BLaER1 (cell line): ENCODE data around the gene RAB11A.

Experiments used
- H3K27ac ChIP-seq: shearing (Covaris generic); formaldehyde crosslinking; 2 replicates; pipeline ENCODE4 v1.8.1; 2022
- H3K27me3 ChIP-seq: shearing (Covaris generic); formaldehyde crosslinking; 2 replicates; pipeline ENCODE4 v1.8.1; 2022
- H3K36me3 ChIP-seq: shearing (Covaris generic); formaldehyde crosslinking; 2 replicates; pipeline ENCODE4 v1.8.1; 2022
- H3K4me1 ChIP-seq: shearing (Covaris generic); formaldehyde crosslinking; 2 replicates; pipeline ENCODE4 v1.8.1; 2022
- H3K4me2 ChIP-seq: shearing (Covaris generic); formaldehyde crosslinking; 2 replicates; pipeline ENCODE4 v1.8.1; 2022
- H3K4me3 ChIP-seq: shearing (Covaris generic); formaldehyde crosslinking; 2 replicates; pipeline ENCODE4 v1.8.1; 2022
- H3K9ac ChIP-seq: shearing (Covaris generic); formaldehyde crosslinking; 2 replicates; pipeline ENCODE4 v1.8.1; 2022
- H3K9me3 ChIP-seq: shearing (Covaris generic); formaldehyde crosslinking; 2 replicates; pipeline ENCODE4 v1.8.1; 2022
- H4K20me1 ChIP-seq: shearing (Covaris generic); formaldehyde crosslinking; 2 replicates; pipeline ENCODE4 v1.8.1; 2022
- Cebpa-rat ChIP-seq: shearing (Covaris generic); IDR thresholded peaks from 2 replicates; pipeline ENCODE4 v1.8.1; 2022

RAB11A gene

DNA sequence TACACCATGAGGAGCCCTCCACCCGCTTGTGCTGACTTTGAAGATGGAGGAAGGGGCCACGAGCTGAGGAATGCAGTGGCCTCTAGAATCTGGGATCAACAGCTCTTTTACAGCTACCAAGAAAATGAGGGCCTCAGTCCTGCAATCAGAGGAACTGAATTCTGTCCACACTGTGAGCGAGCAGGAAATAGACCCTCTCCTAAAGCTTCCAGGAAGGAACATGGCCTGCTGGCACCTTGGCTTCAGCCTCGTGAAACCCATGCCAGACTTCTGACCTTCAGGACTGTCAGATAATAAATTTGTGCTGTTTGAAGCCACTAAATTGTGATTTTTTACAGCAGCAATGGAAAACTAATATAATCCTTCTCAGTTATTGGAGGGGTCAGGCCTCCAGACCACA is 61.9 kb downstream of the RAB11A start:
- H3K9me3 ChIP-seq: no peaks in the 10 kb centered on the region
- H3K4me2 ChIP-seq: no peak overlapping the region
- no peak for TF ChIP-seq Cebpa-rat

GRCh38 chr15:65935391-65935790 is 66.1 kb downstream of the RAB11A start:
- no peaks in the 10 kb centered on the region for H3K9me3 ChIP-seq
- no peaks in the 10 kb centered on the region for H3K4me1 ChIP-seq
- no peak overlapping the region for H3K27ac ChIP-seq
- no peaks in the 10 kb centered on the region for H3K36me3 ChIP-seq
- H3K4me2 ChIP-seq: no peak overlapping the region
- no peak overlapping the region for H3K9ac ChIP-seq
- H3K27me3 ChIP-seq: no peaks in the 10 kb centered on the region
- no peaks in the 10 kb centered on the region for H4K20me1 ChIP-seq
- H3K4me3 ChIP-seq: no peak overlapping the region
- TF ChIP-seq Cebpa-rat: no peak

More for the DNA sequence above, 61.9 kb downstream of the RAB11A start:
- Histone ChIP-seq H3K9ac (no peak overlapping the region), H3K36me3 (no peaks in the 10 kb centered on the region), H3K4me1 (no peaks in the 10 kb centered on the region), H3K4me3 (no peak overlapping the region), H4K20me1 (no peaks in the 10 kb centered on the region), H3K27ac (no peak overlapping the region), H3K27me3 (no peaks in the 10 kb centered on the region)

DNA sequence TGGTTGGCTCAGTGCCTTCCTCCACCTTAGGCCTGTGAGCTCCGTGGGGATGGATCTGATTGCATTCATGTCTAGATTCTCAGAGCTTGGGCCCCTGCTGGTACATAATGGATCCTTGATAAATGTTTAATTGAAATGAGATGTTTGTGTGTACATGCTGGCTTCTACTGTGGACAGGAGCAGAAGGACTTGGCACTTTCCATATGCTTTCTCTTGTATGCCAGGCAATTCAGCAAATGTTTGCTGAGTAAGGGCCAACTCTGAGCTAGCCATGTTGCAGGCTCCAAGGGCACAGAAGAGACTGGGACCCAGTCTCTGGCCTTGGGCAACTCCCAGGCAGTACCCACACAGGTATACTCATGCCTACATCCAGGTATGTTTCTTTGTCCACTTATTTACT is 67.0 kb downstream of the RAB11A start:
- no peaks in the 10 kb centered on the region for H3K27me3 ChIP-seq
- H3K9me3 ChIP-seq: no peaks in the 10 kb centered on the region
- H3K4me2 ChIP-seq: no peak overlapping the region
- H3K4me1 ChIP-seq: no peaks in the 10 kb centered on the region
- TF ChIP-seq Cebpa-rat: no peak
- no peaks in the 10 kb centered on the region for H3K36me3 ChIP-seq
- no peak overlapping the region for H3K27ac ChIP-seq
- no peak overlapping the region for H3K4me3 ChIP-seq
- no peak overlapping the region for H3K9ac ChIP-seq
- no peaks in the 10 kb centered on the region for H4K20me1 ChIP-seq

GRCh38 chr15:65937054-65937453 is 67.8 kb downstream of the RAB11A start:
- no peaks in the 10 kb centered on the region for H3K27me3 ChIP-seq
- H4K20me1 ChIP-seq: no peaks in the 10 kb centered on the region
- no peaks in the 10 kb centered on the region for H3K9me3 ChIP-seq
- no peak overlapping the region for H3K4me2 ChIP-seq
- no peak for TF ChIP-seq Cebpa-rat
- no peaks in the 10 kb centered on the region for H3K4me1 ChIP-seq
- H3K36me3 ChIP-seq: no peaks in the 10 kb centered on the region
- H3K9ac ChIP-seq: no peak overlapping the region
- H3K27ac ChIP-seq: no peak overlapping the region
- no peak overlapping the region for H3K4me3 ChIP-seq

DNA sequence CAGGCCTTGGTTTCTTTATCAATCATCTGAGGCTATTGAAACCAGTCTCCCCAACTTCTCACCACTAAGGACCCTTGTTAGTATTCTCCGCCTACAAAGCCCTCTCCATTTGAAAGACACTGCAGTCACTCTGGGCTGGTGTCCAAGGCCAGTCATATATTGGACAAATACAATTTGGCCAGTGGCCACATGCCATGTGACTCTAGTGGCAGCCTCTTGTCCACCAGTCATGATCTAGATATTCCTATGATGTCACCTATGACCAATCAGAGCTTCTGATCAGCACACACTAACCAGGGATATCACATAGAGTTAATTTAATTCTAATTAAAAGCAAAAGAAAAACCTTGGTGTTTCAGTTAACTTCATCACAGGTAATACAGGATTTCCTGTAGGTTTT is 68.2 kb downstream of the RAB11A start:
- H3K36me3 ChIP-seq: no peaks in the 10 kb centered on the region
- H3K9me3 ChIP-seq: no peaks in the 10 kb centered on the region
- H4K20me1 ChIP-seq: no peaks in the 10 kb centered on the region
- no peaks in the 10 kb centered on the region for H3K4me1 ChIP-seq
- no peak for TF ChIP-seq Cebpa-rat
- H3K4me2 ChIP-seq: no peak overlapping the region
- no peaks in the 10 kb centered on the region for H3K27me3 ChIP-seq
- H3K27ac ChIP-seq: no peak overlapping the region
- H3K4me3 ChIP-seq: no peak overlapping the region
- no peak overlapping the region for H3K9ac ChIP-seq

DNA sequence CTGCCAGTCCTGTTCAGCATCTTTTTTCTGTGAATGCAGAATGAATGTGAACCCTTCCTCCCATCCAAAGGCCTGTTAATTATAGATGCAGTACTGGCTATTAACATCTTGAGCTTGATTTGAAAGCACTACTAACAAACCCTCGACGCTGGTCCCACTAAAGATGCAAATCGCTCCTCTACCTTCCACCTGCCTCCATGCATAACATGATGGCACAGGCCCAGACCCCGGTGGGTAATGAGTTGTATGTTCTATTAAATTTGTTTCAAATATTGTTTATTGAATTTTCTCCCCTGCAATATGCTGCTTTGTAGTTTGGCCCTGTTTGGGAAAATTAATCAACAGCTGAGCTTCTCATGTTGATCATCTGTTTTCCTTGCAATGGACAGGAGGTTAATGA is 69.3 kb downstream of the RAB11A start:
- H3K4me1 ChIP-seq: no peaks in the 10 kb centered on the region
- no peak overlapping the region for H3K27ac ChIP-seq
- H3K36me3 ChIP-seq: no peaks in the 10 kb centered on the region
- no peak overlapping the region for H3K4me2 ChIP-seq
- no peak overlapping the region for H3K9ac ChIP-seq
- no peak for TF ChIP-seq Cebpa-rat
- no peaks in the 10 kb centered on the region for H4K20me1 ChIP-seq
- H3K27me3 ChIP-seq: no peaks in the 10 kb centered on the region
- no peak overlapping the region for H3K4me3 ChIP-seq
- H3K9me3 ChIP-seq: no peaks in the 10 kb centered on the region

DNA sequence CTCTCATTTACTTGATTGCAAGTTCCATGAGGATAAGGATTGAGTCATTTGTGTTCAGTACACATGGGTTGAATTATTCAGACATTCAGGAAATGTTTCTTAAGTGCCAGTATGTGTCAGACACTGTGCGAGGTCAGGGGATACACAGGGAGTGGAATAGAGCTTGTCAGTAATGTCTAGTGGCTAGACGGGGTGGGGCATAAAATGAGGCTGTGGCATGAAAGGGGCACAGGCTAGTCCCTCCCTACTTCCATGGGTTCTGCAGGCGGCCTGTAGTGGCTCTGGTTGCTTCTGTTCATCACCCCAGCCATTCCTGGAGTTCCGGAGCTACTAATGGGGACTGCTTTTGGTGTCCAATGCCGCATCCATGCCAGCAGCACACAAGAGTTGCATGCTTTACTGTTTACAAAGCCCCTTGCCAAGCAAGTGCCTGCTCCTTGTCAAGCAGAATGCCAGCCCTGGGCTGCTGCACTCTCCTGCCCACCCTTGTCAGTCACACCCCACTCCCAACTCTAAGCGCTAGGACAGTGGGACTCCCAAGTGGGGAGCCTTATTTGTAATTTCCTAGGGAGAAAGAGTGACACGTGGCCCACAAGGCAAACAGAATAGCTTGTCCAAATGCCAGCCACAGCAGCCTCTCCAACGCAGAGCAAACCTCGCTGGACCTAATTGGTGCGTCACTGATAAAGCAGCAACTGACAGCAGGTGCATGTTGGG is 70.8 kb downstream of the RAB11A start:
- Histone ChIP-seq H4K20me1 (no peaks in the 10 kb centered on the region), H3K27ac (no peak overlapping the region), H3K27me3 (no peaks in the 10 kb centered on the region), H3K9ac (no peak overlapping the region), H3K4me2 (no peak overlapping the region), H3K4me3 (no peak overlapping the region), H3K9me3 (no peaks in the 10 kb centered on the region), H3K4me1 (no peaks in the 10 kb centered on the region), H3K36me3 (no peaks in the 10 kb centered on the region)
- TF ChIP-seq Cebpa-rat: no peak

GRCh38 chr15:65940618-65940909 is 71.3 kb downstream of the RAB11A start:
- TF ChIP-seq Cebpa-rat: no peak
- Histone ChIP-seq H3K27me3 (no peaks in the 10 kb centered on the region), H4K20me1 (no peaks in the 10 kb centered on the region), H3K4me3 (no peak overlapping the region), H3K27ac (no peak overlapping the region), H3K36me3 (no peaks in the 10 kb centered on the region), H3K4me1 (no peaks in the 10 kb centered on the region), H3K9ac (no peak overlapping the region), H3K4me2 (no peak overlapping the region), H3K9me3 (no peaks in the 10 kb centered on the region)
